ENCODE data around the gene RILPL1. TPM values are rescaled to one million over a fixed set of nuclear protein-coding genes. Genes with fewer than 3 reads are reported as not detected.
A peak's percentile ranks its signal among the peaks of the same experiment; 100 is the strongest.
"Not testable (repeated sequence)": the region's sequence is repeated elsewhere in the genome, so short reads cannot be mapped to it uniquely, and the experiment has no call there.

Gene RILPL1
- polyA plus RNA-seq, 1 donor, result 9.7 TPM

DNA sequence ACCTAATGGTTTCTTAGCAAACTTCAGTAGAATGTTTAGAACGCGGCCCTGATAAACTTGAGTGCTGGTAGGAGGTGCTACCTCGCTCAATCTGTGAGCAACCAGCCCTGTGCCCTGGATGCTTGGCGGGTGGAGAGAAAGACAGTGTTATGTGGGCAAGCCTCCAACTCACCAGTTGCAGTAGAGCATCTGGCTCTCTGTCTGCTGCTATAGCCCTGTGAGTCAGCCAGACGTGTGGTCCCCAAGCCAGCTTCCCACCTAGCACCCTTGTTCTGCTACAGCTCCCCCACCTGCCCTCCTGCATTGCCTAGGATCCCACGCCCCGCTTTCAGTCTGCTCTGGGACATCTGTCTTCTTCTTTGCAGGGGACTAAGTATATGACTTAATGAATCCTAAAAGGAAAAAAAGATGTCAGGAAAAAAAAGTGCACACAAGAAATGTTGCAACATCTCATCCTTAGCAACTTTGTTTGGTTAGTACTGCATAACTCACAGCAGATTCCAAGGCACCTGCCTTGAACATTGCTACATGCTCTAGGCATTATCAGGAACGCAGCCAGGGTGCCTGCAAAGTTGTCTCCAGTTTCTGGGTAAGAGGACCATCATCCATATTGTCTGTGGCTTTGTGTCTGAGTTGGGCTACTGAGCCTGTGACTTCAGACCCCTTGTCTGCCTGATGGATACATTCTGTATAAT, 62.0 kb downstream of the RILPL1 start:
- Histone ChIP-seq H3K36me3 (ENCODE audit: control insufficient read depth, insufficient read depth, low read length) (peaks cover 32% of the 10 kb centered on the region), H3K4me1 (ENCODE audit: control insufficient read depth, insufficient read depth, low read length) (no peaks in the 10 kb centered on the region), H3K9me3 (ENCODE audit: control insufficient read depth, low read depth, low read length) (no peaks in the 10 kb centered on the region), H3K4me3 (ENCODE audit: low read length) (no peak overlapping the region), H3K27ac (ENCODE audit: low read length) (no peak overlapping the region), H3K27me3 (ENCODE audit: control insufficient read depth, insufficient read depth, low read length) (no peaks in the 10 kb centered on the region)
- WGBS (ENCODE audit: insufficient coverage, low lambda C conversion rate), result no CpG with 5 or more reads among the region's 8 CpGs
- no peak for DNase-seq

- H3K4me3 ChIP-seq (ENCODE audit: low read length), result no peak overlapping the region
- no peak for DNase-seq
- no CpG with 5 or more reads among the region's 2 CpGs for WGBS (ENCODE audit: insufficient coverage, low lambda C conversion rate)
- no peaks in the 10 kb centered on the region for H3K4me1 ChIP-seq (ENCODE audit: control insufficient read depth, insufficient read depth, low read length)
- no peak overlapping the region for H3K27ac ChIP-seq (ENCODE audit: low read length)
- H3K27me3 ChIP-seq (ENCODE audit: control insufficient read depth, insufficient read depth, low read length), result no peaks in the 10 kb centered on the region
- peaks cover 39% of the 10 kb centered on the region for H3K36me3 ChIP-seq (ENCODE audit: control insufficient read depth, insufficient read depth, low read length)
- H3K9me3 ChIP-seq (ENCODE audit: control insufficient read depth, low read depth, low read length), result no peaks in the 10 kb centered on the region
Measured at GRCh38 chr12:123469978-123470377, 63.5 kb downstream of the RILPL1 start.

DNA sequence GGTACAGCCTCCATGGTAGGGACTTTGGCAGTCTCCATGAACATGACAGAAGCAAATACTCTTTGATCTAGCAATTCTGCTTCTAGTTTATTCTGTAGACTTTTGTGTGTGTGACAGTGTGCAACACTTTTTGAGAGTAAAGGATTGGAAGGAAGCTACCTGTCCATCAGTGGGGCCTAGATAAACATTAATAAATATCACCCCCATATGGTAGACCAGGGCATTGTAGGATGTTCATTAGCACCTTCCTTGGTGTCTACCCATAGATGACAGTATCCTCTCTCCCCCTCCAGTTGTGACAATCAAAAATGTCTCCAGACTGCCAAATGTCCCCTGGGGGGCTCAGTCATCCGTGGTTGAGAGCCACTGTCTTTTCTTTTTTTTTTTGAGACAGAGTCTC, 64.7 kb downstream of the RILPL1 start:
- no peak overlapping the region for H3K27ac ChIP-seq (ENCODE audit: low read length)
- no peaks in the 10 kb centered on the region for H3K27me3 ChIP-seq (ENCODE audit: control insufficient read depth, insufficient read depth, low read length)
- H3K4me3 ChIP-seq (ENCODE audit: low read length), result no peak overlapping the region
- no peaks in the 10 kb centered on the region for H3K9me3 ChIP-seq (ENCODE audit: control insufficient read depth, low read depth, low read length)
- no CpG with 5 or more reads among the region's 1 CpG for WGBS (ENCODE audit: insufficient coverage, low lambda C conversion rate)
- no peak for DNase-seq
- H3K36me3 ChIP-seq (ENCODE audit: control insufficient read depth, insufficient read depth, low read length), result peaks cover 41% of the 10 kb centered on the region
- H3K4me1 ChIP-seq (ENCODE audit: control insufficient read depth, insufficient read depth, low read length), result no peaks in the 10 kb centered on the region

DNA sequence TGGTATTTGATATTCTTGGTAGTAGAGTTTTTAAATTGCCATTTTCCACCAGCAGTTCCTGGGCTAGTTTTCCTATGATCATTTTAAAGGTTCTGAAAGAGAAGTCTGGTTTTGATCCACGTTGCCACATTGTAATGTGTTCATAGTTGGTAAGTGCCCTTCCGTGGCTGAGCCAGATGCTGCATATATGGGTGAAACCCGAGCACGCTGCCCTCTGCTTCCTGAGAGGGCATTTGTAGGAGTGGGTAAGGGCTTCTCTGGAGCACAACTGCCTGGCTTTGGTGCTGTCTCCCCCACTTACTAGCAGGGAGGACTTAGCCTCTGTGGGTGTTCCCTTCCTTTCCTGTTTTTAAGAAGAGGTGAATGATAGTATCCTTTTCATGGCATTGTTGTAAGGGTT, 68.4 kb downstream of the RILPL1 start:
- H3K36me3 ChIP-seq (ENCODE audit: control insufficient read depth, insufficient read depth, low read length), result peaks cover 25% of the 10 kb centered on the region
- H3K4me3 ChIP-seq (ENCODE audit: low read length), result no peak overlapping the region
- H3K4me1 ChIP-seq (ENCODE audit: control insufficient read depth, insufficient read depth, low read length), result no peaks in the 10 kb centered on the region
- H3K27me3 ChIP-seq (ENCODE audit: control insufficient read depth, insufficient read depth, low read length), result no peaks in the 10 kb centered on the region
- no peak for DNase-seq
- no peak overlapping the region for H3K27ac ChIP-seq (ENCODE audit: low read length)
- no peaks in the 10 kb centered on the region for H3K9me3 ChIP-seq (ENCODE audit: control insufficient read depth, low read depth, low read length)
- no CpG with 5 or more reads among the region's 4 CpGs for WGBS (ENCODE audit: insufficient coverage, low lambda C conversion rate)

DNA sequence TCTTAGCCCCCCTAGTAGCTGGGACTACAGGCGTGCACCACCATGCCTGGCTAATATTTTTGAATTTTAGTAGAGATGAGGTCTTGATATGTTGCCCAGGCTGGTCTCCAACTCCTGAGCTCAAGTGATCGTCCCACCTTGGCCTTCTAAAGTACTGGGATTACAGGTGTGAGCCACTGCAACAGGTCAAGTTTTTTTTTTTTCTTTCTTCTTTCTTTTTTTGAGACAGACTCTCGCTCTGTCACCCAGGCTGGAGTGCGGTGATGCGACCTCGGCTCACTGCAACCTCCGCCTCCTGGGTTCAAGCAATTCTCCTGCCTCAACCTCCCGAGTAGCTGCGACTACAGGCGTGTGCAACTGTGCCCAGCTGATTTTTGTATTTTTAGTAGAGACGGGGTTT, 70.3 kb downstream of the RILPL1 start:
- not testable (repeated sequence) for H3K4me1 ChIP-seq (ENCODE audit: control insufficient read depth, insufficient read depth, low read length); H3K27me3 ChIP-seq (ENCODE audit: control insufficient read depth, insufficient read depth, low read length); H3K4me3 ChIP-seq (ENCODE audit: low read length); H3K27ac ChIP-seq (ENCODE audit: low read length); DNase-seq; H3K9me3 ChIP-seq (ENCODE audit: control insufficient read depth, low read depth, low read length)
- WGBS (ENCODE audit: insufficient coverage, low lambda C conversion rate), result 100% methylated on average over 1 of the region's 11 CpGs
- H3K36me3 ChIP-seq (ENCODE audit: control insufficient read depth, insufficient read depth, low read length), result peaks cover 25% of the 10 kb centered on the region

DNA sequence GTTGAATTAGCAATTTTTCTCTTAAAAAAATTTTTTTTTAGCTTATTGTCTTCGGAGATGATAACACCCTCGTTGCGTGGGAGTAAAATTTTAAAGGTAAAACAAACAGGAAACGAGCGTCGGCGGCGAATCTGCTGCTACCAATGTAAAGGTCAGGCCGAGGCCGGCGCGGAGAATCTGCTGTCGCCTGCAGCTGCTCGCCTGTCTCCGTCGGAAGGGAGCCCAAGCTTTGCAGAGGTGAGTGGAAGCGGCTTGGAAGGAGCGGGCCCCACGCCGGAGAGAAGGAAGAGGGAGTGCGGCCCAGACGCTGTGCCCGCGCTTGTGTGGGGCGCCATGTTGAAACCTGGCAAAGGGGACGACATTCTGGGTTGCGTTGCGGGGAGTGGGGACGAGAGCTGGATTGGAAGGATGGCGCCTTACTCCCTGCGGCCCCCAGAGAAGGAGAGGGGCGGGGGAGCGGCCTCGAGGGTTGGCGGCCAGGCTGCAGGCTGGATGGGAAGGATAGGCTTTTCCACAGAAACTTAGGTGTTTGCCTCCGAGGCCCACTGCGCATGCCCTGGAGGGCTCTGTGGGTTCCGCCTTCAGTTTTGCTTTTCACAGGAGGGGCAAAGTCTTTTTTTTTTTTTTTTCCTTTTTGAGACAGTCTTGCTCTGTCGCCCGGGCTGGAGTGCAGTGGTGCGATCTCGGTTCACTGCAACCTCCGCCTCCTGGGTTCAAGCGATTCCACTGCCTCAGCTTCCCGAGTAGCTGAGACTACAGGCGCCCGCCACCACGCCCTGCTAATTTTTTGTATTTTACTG, 75.3 kb downstream of the RILPL1 start, which contains the start of gene SNRNP35:
Gene SNRNP35 (plus strand): TSS at position 160 of the 800 bp plus-strand sequence. CDS start 7,402 bp downstream, outside the sequence.
- H3K9me3 ChIP-seq (ENCODE audit: control insufficient read depth, low read depth, low read length), result no peaks in the 10 kb centered on the region
- H3K36me3 ChIP-seq (ENCODE audit: control insufficient read depth, insufficient read depth, low read length), result peaks cover 3% of the 10 kb centered on the region
- peak within 1 kb of the TSS; percentile 99 for H3K4me3 ChIP-seq (ENCODE audit: low read length)
- peaks cover 2% of the 10 kb centered on the region for H3K4me1 ChIP-seq (ENCODE audit: control insufficient read depth, insufficient read depth, low read length)
- H3K27me3 ChIP-seq (ENCODE audit: control insufficient read depth, insufficient read depth, low read length), result no peaks in the 10 kb centered on the region
- 0% methylated on average over 2 of the region's 48 CpGs for WGBS (ENCODE audit: insufficient coverage, low lambda C conversion rate)
- DNase-seq, result peak; percentile 82 to 95
- H3K27ac ChIP-seq (ENCODE audit: low read length), result peak within 1 kb of the TSS; percentile 100

- Histone ChIP-seq H3K27ac (ENCODE audit: low read length) (no peak overlapping the region), H3K9me3 (ENCODE audit: control insufficient read depth, low read depth, low read length) (no peaks in the 10 kb centered on the region), H3K27me3 (ENCODE audit: control insufficient read depth, insufficient read depth, low read length) (no peaks in the 10 kb centered on the region), H3K4me1 (ENCODE audit: control insufficient read depth, insufficient read depth, low read length) (no peaks in the 10 kb centered on the region), H3K4me3 (ENCODE audit: low read length) (no peak overlapping the region), H3K36me3 (ENCODE audit: control insufficient read depth, insufficient read depth, low read length) (no peaks in the 10 kb centered on the region)
- WGBS (ENCODE audit: insufficient coverage, low lambda C conversion rate), result no CpG with 5 or more reads among the region's 3 CpGs
- DNase-seq, result no peak
Measured at GRCh38 chr12:123453165-123453564, 80.4 kb downstream of the RILPL1 start.

- no CpG with 5 or more reads among the region's 1 CpG for WGBS (ENCODE audit: insufficient coverage, low lambda C conversion rate)
- H3K27ac ChIP-seq (ENCODE audit: low read length); H3K4me3 ChIP-seq (ENCODE audit: low read length); H3K36me3 ChIP-seq (ENCODE audit: control insufficient read depth, insufficient read depth, low read length); H3K9me3 ChIP-seq (ENCODE audit: control insufficient read depth, low read depth, low read length); H3K4me1 ChIP-seq (ENCODE audit: control insufficient read depth, insufficient read depth, low read length); DNase-seq; H3K27me3 ChIP-seq (ENCODE audit: control insufficient read depth, insufficient read depth, low read length): not testable (repeated sequence)
Measured at GRCh38 chr12:123452276-123452550, 81.3 kb downstream of the RILPL1 start.

DNA sequence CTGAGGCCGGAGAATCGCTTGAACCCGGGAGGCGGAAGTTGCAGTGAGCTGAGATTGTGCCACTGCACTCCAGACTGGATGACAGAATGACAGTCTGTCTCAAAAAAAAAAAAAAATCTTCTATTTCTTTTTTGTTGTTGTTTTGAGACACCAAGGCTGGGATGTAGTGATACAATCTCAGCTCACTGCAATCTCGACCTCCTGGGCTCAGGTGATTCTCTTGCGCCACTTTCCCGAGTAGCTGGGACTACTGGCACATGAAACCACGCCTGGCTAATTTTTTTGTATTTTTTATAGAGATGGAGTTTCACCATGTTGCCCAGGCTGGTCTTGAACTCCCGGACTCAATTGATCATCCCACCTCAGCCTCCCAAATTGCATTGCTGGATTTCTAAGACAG, 82.9 kb downstream of the RILPL1 start:
- 100% methylated on average over 1 of the region's 9 CpGs for WGBS (ENCODE audit: insufficient coverage, low lambda C conversion rate)
- Histone ChIP-seq H3K9me3 (ENCODE audit: control insufficient read depth, low read depth, low read length) (no peaks in the 10 kb centered on the region), H3K27ac (ENCODE audit: low read length) (no peak overlapping the region), H3K27me3 (ENCODE audit: control insufficient read depth, insufficient read depth, low read length) (no peaks in the 10 kb centered on the region), H3K4me1 (ENCODE audit: control insufficient read depth, insufficient read depth, low read length) (no peaks in the 10 kb centered on the region), H3K4me3 (ENCODE audit: low read length) (no peak overlapping the region), H3K36me3 (ENCODE audit: control insufficient read depth, insufficient read depth, low read length) (no peaks in the 10 kb centered on the region)
- DNase-seq, result no peak

- Histone ChIP-seq H3K27me3 (ENCODE audit: control insufficient read depth, insufficient read depth, low read length) (no peaks in the 10 kb centered on the region), H3K4me1 (ENCODE audit: control insufficient read depth, insufficient read depth, low read length) (no peaks in the 10 kb centered on the region), H3K36me3 (ENCODE audit: control insufficient read depth, insufficient read depth, low read length) (no peaks in the 10 kb centered on the region), H3K9me3 (ENCODE audit: control insufficient read depth, low read depth, low read length) (no peaks in the 10 kb centered on the region), H3K4me3 (ENCODE audit: low read length) (no peak overlapping the region), H3K27ac (ENCODE audit: low read length) (no peak overlapping the region)
- WGBS (ENCODE audit: insufficient coverage, low lambda C conversion rate), result 75% methylated on average over 1 of the region's 4 CpGs
- no peak for DNase-seq
Measured at GRCh38 chr12:123449856-123450255, 83.7 kb downstream of the RILPL1 start.
